ENCODE data around the gene TAF1D.

DNA sequence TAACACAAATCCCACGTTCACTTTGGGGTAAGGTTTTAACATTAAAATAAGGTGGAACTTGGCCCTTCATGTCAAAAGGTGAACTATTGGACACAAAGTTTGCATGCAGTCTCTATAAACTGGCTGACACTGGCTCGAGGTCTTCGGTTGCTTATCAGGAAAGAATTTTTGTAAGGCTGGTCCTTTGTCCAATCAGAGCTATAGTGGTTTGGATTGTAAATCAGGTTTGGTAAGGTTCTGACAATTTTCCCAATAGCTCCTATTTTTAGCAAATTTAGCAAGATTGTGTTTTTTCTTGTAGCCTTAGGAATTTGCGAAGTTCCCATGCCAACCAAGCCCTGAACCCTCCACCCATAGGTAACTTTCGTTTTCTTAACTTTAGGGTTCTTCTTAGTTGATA, 25.2 kb upstream of the TAF1D start:
- TF ChIP-seq SUZ12 (IDR thresholded peaks at IDR 0.05; ENCODE audit: extremely low read depth, insufficient read depth, insufficient read length) (no peak), YY1 (IDR thresholded peaks at IDR 0.05; ENCODE audit: insufficient read depth, insufficient read length) (no peak)
